GM20000 (cell line): ENCODE measurements around the gene ACSF2.

Experiments
- DNase-seq: peaks from one replicate; pipeline ENCODE4 v3.0.0; 2012; ENCODE audit warnings: low spot score
- CTCF ChIP-seq: IDR thresholded peaks from 2 replicates; pipeline ENCODE4 v1.5.1; 2012; ENCODE audit warnings: mild to moderate bottlenecking, control low read depth; ENCODE audit errors: extremely low read depth, missing control alignments

The ACSF2 gene

GRCh38 chr17:50491505-50491904 is 65.5 kb downstream of the ACSF2 start:
- no peak for TF ChIP-seq CTCF
- DNase-seq, result no peak

GRCh38 chr17:50492214-50492613 is 66.2 kb downstream of the ACSF2 start:
- TF ChIP-seq CTCF, result no peak

GRCh38 chr17:50493744-50494143 is 67.7 kb downstream of the ACSF2 start:
- DNase-seq, result no peak
- TF ChIP-seq CTCF, result no peak

More at GRCh38 chr17:50492214-50492613, 66.2 kb downstream of the ACSF2 start:
- no peak for DNase-seq

- DNase-seq, result no peak
- no peak for TF ChIP-seq CTCF
Measured at GRCh38 chr17:50495217-50495823, 69.3 kb downstream of the ACSF2 start.

GRCh38 chr17:50495918-50496317 is 69.9 kb downstream of the ACSF2 start:
- no peak for TF ChIP-seq CTCF
- DNase-seq, result no peak

- DNase-seq, result no peak
- no peak for TF ChIP-seq CTCF
Measured at GRCh38 chr17:50498021-50498874, 72.2 kb downstream of the ACSF2 start.

- DNase-seq, result no peak
- TF ChIP-seq CTCF, result no peak
Measured at GRCh38 chr17:50499270-50499669, 73.3 kb downstream of the ACSF2 start.
